H1 (cell line): ENCODE results near the gene PPP1R2. TPM values are rescaled to one million over a fixed set of nuclear protein-coding genes. Genes with fewer than 3 reads are reported as not detected.

Experiments
- CTCF ChIA-PET: fragments of 300-600 bp; sonication (Branson Sonifier 250); formaldehyde crosslinking; loops from one replicate; lab custom pipeline; 2021; ENCODE audit not compliant: partially characterized antibody; lab: Charles Lee
- POLR2A ChIA-PET: fragments of 300-600 bp; sonication (Branson Sonifier 250); formaldehyde crosslinking; loops from one replicate; lab custom pipeline; 2021; ENCODE audit warnings: inconsistent platforms; ENCODE audit not compliant: partially characterized antibody; lab: Charles Lee
- DNase-seq, 2 experiments: peaks; one replicate each; pipeline versions ENCODE4 v3.0.0 to v3.0.0-alpha.2; 2010 to 2022; ENCODE audit warnings: low spot score in 2 of 2, low read depth in 1 of 2, mixed read lengths in 1 of 2
- FAIRE-seq: peaks from 2 replicates; lab custom pipeline; 2011; peaks lifted over from hg19 to GRCh38; lab: Jason Lieb, UNC
- H2AFZ ChIP-seq: 2 replicates; pipeline ENCODE4 v1.8.1; 2012; ENCODE audit warnings: low read length, inconsistent platforms
- H2AK5ac ChIP-seq: 2 replicates; pipeline ENCODE4 v1.6.1; 2013; ENCODE audit warnings: low read depth, low read length
- H2BK120ac ChIP-seq: replicated peaks from 2 replicates; pipeline ENCODE3; 2013; ENCODE audit warnings: low read depth, low read length, inconsistent platforms
- H2BK12ac ChIP-seq: 2 replicates; pipeline ENCODE4 v1.6.1; 2013; ENCODE audit warnings: low read depth, low read length
- H2BK15ac ChIP-seq: 2 replicates; pipeline ENCODE4 v1.6.1; 2013; ENCODE audit warnings: low read length
- H2BK20ac ChIP-seq: 2 replicates; pipeline ENCODE4 v1.6.1; 2013; ENCODE audit warnings: low read length
- H2BK5ac ChIP-seq: 2 replicates; pipeline ENCODE4 v1.6.1; 2013; ENCODE audit warnings: low read depth, low read length
- H3K14ac ChIP-seq: 2 replicates; pipeline ENCODE4 v1.6.1; 2013; ENCODE audit warnings: inconsistent platforms; ENCODE audit not compliant: insufficient read length
- H3K18ac ChIP-seq: 2 replicates; pipeline ENCODE4 v1.6.1; 2013; ENCODE audit warnings: low read length; ENCODE audit errors: extremely low read depth
- H3K23ac ChIP-seq: 2 replicates; pipeline ENCODE4 v1.6.1; 2013; ENCODE audit warnings: inconsistent platforms; ENCODE audit not compliant: insufficient read length
- H3K23me2 ChIP-seq: 2 replicates; pipeline ENCODE4 v1.6.1; 2013; ENCODE audit warnings: low read depth, low read length
- H3K27ac ChIP-seq: 2 replicates; pipeline ENCODE4 v1.6.1; 2011; ENCODE audit warnings: low read depth, low read length, inconsistent platforms
- H3K27me3 ChIP-seq, 4 experiments: replicated peaks in 1 of 4; 1 replicate in 1 of 4; 2 replicates in 3 of 4; pipeline versions ENCODE4 v1.6.1 to v1.8.1; 2011 to 2013; ENCODE audit warnings: low read length in 3 of 4, mild to moderate bottlenecking in 3 of 4, inconsistent platforms in 2 of 4, mixed read lengths in 2 of 4, moderate library complexity in 1 of 4; ENCODE audit not compliant: control insufficient read depth in 3 of 4, insufficient read depth in 3 of 4; ENCODE audit errors: extremely low read depth in 1 of 4
- H3K36me3 ChIP-seq, 4 experiments: 2 replicates each; pipeline versions ENCODE4 v1.6.1 to v1.8.1; 2011 to 2013; ENCODE audit warnings: mild to moderate bottlenecking in 4 of 4, low read length in 3 of 4, moderate library complexity in 2 of 4, control low read depth in 1 of 4, inconsistent platforms in 1 of 4; ENCODE audit not compliant: insufficient read depth in 4 of 4, control insufficient read depth in 2 of 4
- H3K4ac ChIP-seq: replicated peaks from 2 replicates; pipeline ENCODE3; 2013; ENCODE audit warnings: low read length, low read depth, mixed read lengths, inconsistent platforms; ENCODE audit not compliant: insufficient read length
- H3K4me1 ChIP-seq, 4 experiments: replicated peaks in 1 of 4; 1 replicate in 1 of 4; 2 replicates in 3 of 4; pipeline versions ENCODE4 v1.6.1 to v1.8.1; 2011 to 2013; ENCODE audit warnings: low read length in 3 of 4, inconsistent platforms in 2 of 4, mixed read lengths in 1 of 4; ENCODE audit not compliant: insufficient read depth in 4 of 4, control insufficient read depth in 3 of 4
- H3K4me2 ChIP-seq, 2 experiments: 2 replicates each; pipeline versions ENCODE4 v1.6.1 to v1.8.1; 2011 to 2013; ENCODE audit warnings: low read depth in 2 of 2, low read length in 2 of 2, control low read depth in 1 of 2, inconsistent platforms in 1 of 2, mild to moderate bottlenecking in 1 of 2; ENCODE audit not compliant: insufficient read depth in 1 of 2
- H3K4me3 ChIP-seq, 4 experiments: fragments of 200-600, 300-600 bp in 1 of 4; sonication (generic), shearing (Covaris generic), sonication (Bioruptor Twin) in 1 of 4; 2 replicates each; pipeline versions ENCODE4 v1.5.1 to v1.8.1; 2011 to 2016; ENCODE audit warnings: low read length in 4 of 4, low read depth in 3 of 4, control low read depth in 2 of 4, inconsistent platforms in 2 of 4, mild to moderate bottlenecking in 2 of 4, mixed read lengths in 1 of 4, moderate library complexity in 1 of 4; ENCODE audit not compliant: insufficient read depth in 2 of 4; ENCODE audit errors: extremely low read depth in 1 of 4
- H3K56ac ChIP-seq: replicated peaks from 2 replicates; pipeline ENCODE3; 2013; ENCODE audit warnings: low read depth, mild to moderate bottlenecking, mixed read lengths, low read length, inconsistent platforms; ENCODE audit not compliant: insufficient read length
- H3K79me1 ChIP-seq: 2 replicates; pipeline ENCODE4 v1.6.1; 2013; ENCODE audit warnings: low read depth, low read length, control low read depth
- H3K79me2 ChIP-seq, 2 experiments: 2 replicates each; pipeline versions ENCODE4 v1.6.1 to v1.8.1; 2012 to 2013; ENCODE audit warnings: low read length in 2 of 2, mild to moderate bottlenecking in 2 of 2, inconsistent platforms in 1 of 2; ENCODE audit not compliant: insufficient read depth in 2 of 2, control insufficient read depth in 1 of 2
- H3K9ac ChIP-seq, 4 experiments: replicated peaks in 1 of 4; 1 replicate in 1 of 4; 2 replicates in 3 of 4; pipeline versions ENCODE4 v1.6.1 to v1.8.1; 2011 to 2013; ENCODE audit warnings: low read depth in 3 of 4, low read length in 3 of 4, control low read depth in 2 of 4, mild to moderate bottlenecking in 2 of 4, moderate library complexity in 2 of 4, inconsistent platforms in 1 of 4; ENCODE audit errors: extremely low read depth in 1 of 4
- H3K9me3 ChIP-seq, 2 experiments: 2 replicates each; pipeline versions ENCODE4 v1.6.1 to v1.8.1; 2012 to 2013; ENCODE audit warnings: mild to moderate bottlenecking in 2 of 2, moderate library complexity in 2 of 2, control low read depth in 1 of 2, inconsistent platforms in 1 of 2, low read depth in 1 of 2, low read length in 1 of 2, mixed read lengths in 1 of 2; ENCODE audit not compliant: insufficient read depth in 2 of 2
- H4K20me1 ChIP-seq, 2 experiments: replicated peaks in 1 of 2; 2 replicates each; pipeline versions ENCODE3 to v1.8.1; 2011 to 2013; ENCODE audit warnings: inconsistent platforms in 2 of 2, low read length in 2 of 2, mild to moderate bottlenecking in 1 of 2; ENCODE audit not compliant: insufficient read depth in 2 of 2, control insufficient read depth in 1 of 2
- H4K5ac ChIP-seq: 2 replicates; pipeline ENCODE4 v1.6.1; 2013; ENCODE audit warnings: low read length, low read depth, mixed read lengths, inconsistent platforms; ENCODE audit not compliant: insufficient read length
- H4K8ac ChIP-seq: 2 replicates; pipeline ENCODE4 v1.8.0; 2013; ENCODE audit warnings: mild to moderate bottlenecking, moderate library complexity, low read length, inconsistent platforms; ENCODE audit not compliant: insufficient read depth; ENCODE audit errors: extremely low read depth
- H4K91ac ChIP-seq: replicated peaks from 2 replicates; pipeline ENCODE3; 2013; ENCODE audit warnings: low read length, mixed read lengths, inconsistent platforms; ENCODE audit not compliant: insufficient read length
- CBX8 ChIP-seq: fragments of 300-800, 300-1000 bp; sonication (generic); IDR thresholded peaks from 2 replicates; pipeline ENCODE4 v1.7.1; 2016; ENCODE audit warnings: low read depth, low read length, borderline replicate concordance
- CHD2 ChIP-seq: IDR thresholded peaks from 2 replicates; pipeline ENCODE4 v1.6.1; 2012; ENCODE audit warnings: low read length, improper control_type of control experiment
- RAD21 ChIP-seq, 2 experiments: IDR thresholded peaks in 1 of 2; conservative IDR thresholded peaks in 1 of 2; 2 replicates each; pipeline ENCODE4 v1.6.1; 2011; ENCODE audit warnings: low read depth in 2 of 2, low read length in 2 of 2, improper control_type of control experiment in 1 of 2, inconsistent platforms in 1 of 2, mild to moderate bottlenecking in 1 of 2, moderate library complexity in 1 of 2
- SP2 ChIP-seq: IDR thresholded peaks from 2 replicates; pipeline ENCODE4 v1.6.1; 2012; ENCODE audit warnings: mild to moderate bottlenecking, low read length, inconsistent platforms
- WGBS, 2 experiments: shearing (Covaris generic) in 1 of 2; methylation state at CpG; one replicate each; pipeline versions ENCODE4 v1.1.6 to v1.1.7; 2013 to 2015; ENCODE audit warnings: low lambda C conversion rate in 2 of 2, mixed read lengths in 2 of 2, inconsistent platforms in 1 of 2, low coverage in 1 of 2, missing lambda C conversion rate in 1 of 2; ENCODE audit not compliant: insufficient replicate concordance in 2 of 2, insufficient coverage in 1 of 2, insufficient read length in 1 of 2; ENCODE audit errors: extremely low coverage in 1 of 2, missing lambda C conversion rate in 1 of 2; 5-methylcytosine and 5-hydroxymethylcytosine counted together
- polyA plus RNA-seq, 7 experiments: library from polyadenylated mRNA; depleted of rRNA in 3 of 7; stranded (reverse) in 5 of 7; unstranded in 2 of 7; fragments of >200 nt in 5 of 7; fragments of 200-250 nt in 2 of 7; gene quantifications; 1 replicate in 5 of 7; 2 replicates in 1 of 7; 4 replicates in 1 of 7; pipeline versions ENCODE4 v1.2.1 to v1.2.3, GENCODE V29; 2011 to 2013; ENCODE audit warnings: missing spikeins in 2 of 7, mixed read lengths in 2 of 7
- total RNA-seq: library from RNA; stranded (reverse); fragmentation: NEBNext Ultra II Directional; extraction: Animal tissue kit (Norgen Biotek cat#: 25700); gene quantifications from 2 replicates; pipeline ENCODE4 v1.2.1, GENCODE V29; 2021

PPP1R2 gene
- total and polyA plus RNA-seq, 2 of the 8 experiments (the other 6 are each of a cell fraction or from before 2014, with no cell fraction given) = 14.0 to 26.5 TPM

DNA sequence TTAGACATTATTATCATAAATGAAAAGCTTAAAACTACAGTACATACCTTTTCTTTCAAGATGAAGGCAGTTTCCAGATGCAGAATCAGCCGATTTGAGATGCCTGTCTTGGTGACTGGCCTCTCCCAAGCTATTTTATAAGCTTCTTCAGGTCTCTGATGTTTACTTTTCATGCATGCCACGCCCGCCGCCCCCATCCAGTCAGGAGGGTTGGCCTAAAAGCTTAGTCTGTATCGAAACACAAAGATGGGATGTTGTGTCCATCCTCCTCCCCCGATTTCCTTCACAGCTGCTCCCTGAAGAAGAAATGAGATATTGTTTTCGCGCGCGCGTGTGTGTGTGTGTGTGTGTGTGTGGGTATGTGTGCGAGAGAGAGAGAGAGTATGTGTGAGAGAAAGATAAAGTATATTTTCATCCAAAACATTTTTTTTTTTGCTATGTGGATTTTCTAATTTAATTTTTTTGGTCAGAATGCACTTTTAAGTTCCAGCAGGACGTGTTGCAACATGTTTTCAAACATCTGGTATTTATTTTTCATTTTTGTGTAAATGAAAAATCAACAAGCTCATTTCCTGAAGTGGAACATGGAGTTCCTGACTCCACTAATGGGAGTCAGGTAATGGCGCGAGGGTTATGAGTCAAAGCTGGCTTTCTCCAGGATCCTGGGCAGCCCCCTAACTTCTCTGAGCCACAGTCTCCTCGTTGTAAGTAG is 40.9 kb upstream of the PPP1R2 start, which contains the start of gene APOD:
APOD (minus strand) TSS at position 110 of the 712 bp plus-strand sequence. CDS start 4,479 bp downstream, outside the sequence.
- H3K4ac ChIP-seq = no peak within 1 kb of the TSS
- no peak within 1 kb of the TSS for H3K9ac ChIP-seq
- ChIA-PET CTCF (interaction anchor here (0.7 to 2.4 kb wide), 10 partner anchors 10 to 313 kb away, joined by 3 to 8 read pairs (median 3); no protein-coding TSS in a partner anchor), POLR2A (no interaction called here)
- no peaks in the 10 kb centered on the region for H3K36me3 ChIP-seq
- H3K18ac ChIP-seq = no peak within 1 kb of the TSS
- no peaks in the 10 kb centered on the region for H3K4me1 ChIP-seq
- no peak within 1 kb of the TSS for H2BK5ac ChIP-seq
- no peak within 1 kb of the TSS for H3K4me3 ChIP-seq
- peak within 1 kb of the TSS; percentile 53; the same call in 1 of the 2 replicates for H2AFZ ChIP-seq
- no peaks in the 10 kb centered on the region for H3K27me3 ChIP-seq
- no peak within 1 kb of the TSS for H2BK20ac ChIP-seq
- H3K4me2 ChIP-seq = no peak within 1 kb of the TSS
- DNase-seq (no peak), FAIRE-seq (no peak)
- peaks cover 0 to 2% of the 10 kb centered on the region in 2 experiments; a peak in 1 of 4 replicates for H3K9me3 ChIP-seq
- no peak within 1 kb of the TSS for H2BK15ac ChIP-seq
- no peak within 1 kb of the TSS for H2AK5ac ChIP-seq
- H3K56ac ChIP-seq = peak within 1 kb of the TSS; percentile 42
- TF ChIP-seq CBX8 (no peak), SP2 (no peak), CHD2 (no peak), RAD21 (IDR thresholded peaks at IDR 0.05 in 1 of 2, conservative IDR thresholded peaks at IDR 0.05 in 1 of 2; ENCODE audit: low read depth in 2 of 2, low read length in 2 of 2) (no peak)
- H4K20me1 ChIP-seq = no peaks in the 10 kb centered on the region
- no peak within 1 kb of the TSS for H3K27ac ChIP-seq
- no peaks in the 10 kb centered on the region for H3K79me2 ChIP-seq
- 73% methylated on average over 16 of the region's 16 CpGs; no CpG with 5 or more reads in 1 of the 2 experiments for WGBS, 2 experiments
- H3K23me2 ChIP-seq = no peaks in the 10 kb centered on the region; the same call in 1 of the 2 replicates
- no peak within 1 kb of the TSS for H4K8ac ChIP-seq
- H2BK120ac ChIP-seq = no peak within 1 kb of the TSS
- no peak within 1 kb of the TSS for H2BK12ac ChIP-seq
- H3K23ac ChIP-seq = no peak within 1 kb of the TSS
- no peaks in the 10 kb centered on the region for H3K79me1 ChIP-seq
- no peak within 1 kb of the TSS for H3K14ac ChIP-seq
- H4K5ac ChIP-seq = no peak within 1 kb of the TSS
- no peak within 1 kb of the TSS for H4K91ac ChIP-seq
